ENCODE data around the gene RNF149.
A peak's percentile ranks its signal among the peaks of the same experiment; 100 is the strongest.

Gene RNF149

DNA sequence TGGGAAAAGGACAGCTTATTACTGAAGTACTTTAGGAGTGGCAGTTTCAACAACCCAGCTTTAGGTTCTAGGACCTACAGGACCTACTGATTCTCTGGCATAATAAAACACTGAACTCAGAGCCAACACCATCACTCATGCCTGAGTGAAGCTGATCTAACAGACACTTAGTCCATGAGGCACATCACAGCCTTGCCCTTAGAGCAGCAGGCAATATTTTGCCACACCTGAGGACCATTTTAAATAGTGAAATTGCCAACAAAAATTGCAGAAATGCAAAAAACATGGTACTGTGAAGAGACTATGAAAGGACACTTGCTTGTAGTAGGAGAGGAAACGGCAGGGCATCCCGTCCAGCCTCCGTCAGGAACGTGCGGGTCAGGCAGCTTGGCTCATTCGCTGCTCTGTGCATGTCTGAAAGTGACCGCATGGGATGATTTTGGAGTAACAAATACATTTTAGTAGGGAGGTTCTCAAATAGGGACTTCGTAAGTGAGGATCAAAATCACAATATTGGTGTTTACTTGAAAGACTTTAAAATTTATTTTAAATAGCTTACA lies 37.7 kb downstream of the RNF149 start:
- Histone ChIP-seq H3K27me3 (replicated peaks; ENCODE audit: control insufficient read depth, insufficient read depth, low read length) (no peaks in the 10 kb centered on the region), H3K9me3 (ENCODE audit: control insufficient read depth, low read length) (no peaks in the 10 kb centered on the region), H3K4me3 (ENCODE audit: low read length) (no peak overlapping the region), H3K4me1 (ENCODE audit: control insufficient read depth, insufficient read depth, low read length) (no peaks in the 10 kb centered on the region), H3K36me3 (ENCODE audit: control insufficient read depth, insufficient read depth, low read length, severe bottlenecking) (peaks cover 89% of the 10 kb centered on the region), H3K9ac (ENCODE audit: low read length) (no peak overlapping the region)
- DNase-seq (ENCODE audit: low read depth): no peak

DNA sequence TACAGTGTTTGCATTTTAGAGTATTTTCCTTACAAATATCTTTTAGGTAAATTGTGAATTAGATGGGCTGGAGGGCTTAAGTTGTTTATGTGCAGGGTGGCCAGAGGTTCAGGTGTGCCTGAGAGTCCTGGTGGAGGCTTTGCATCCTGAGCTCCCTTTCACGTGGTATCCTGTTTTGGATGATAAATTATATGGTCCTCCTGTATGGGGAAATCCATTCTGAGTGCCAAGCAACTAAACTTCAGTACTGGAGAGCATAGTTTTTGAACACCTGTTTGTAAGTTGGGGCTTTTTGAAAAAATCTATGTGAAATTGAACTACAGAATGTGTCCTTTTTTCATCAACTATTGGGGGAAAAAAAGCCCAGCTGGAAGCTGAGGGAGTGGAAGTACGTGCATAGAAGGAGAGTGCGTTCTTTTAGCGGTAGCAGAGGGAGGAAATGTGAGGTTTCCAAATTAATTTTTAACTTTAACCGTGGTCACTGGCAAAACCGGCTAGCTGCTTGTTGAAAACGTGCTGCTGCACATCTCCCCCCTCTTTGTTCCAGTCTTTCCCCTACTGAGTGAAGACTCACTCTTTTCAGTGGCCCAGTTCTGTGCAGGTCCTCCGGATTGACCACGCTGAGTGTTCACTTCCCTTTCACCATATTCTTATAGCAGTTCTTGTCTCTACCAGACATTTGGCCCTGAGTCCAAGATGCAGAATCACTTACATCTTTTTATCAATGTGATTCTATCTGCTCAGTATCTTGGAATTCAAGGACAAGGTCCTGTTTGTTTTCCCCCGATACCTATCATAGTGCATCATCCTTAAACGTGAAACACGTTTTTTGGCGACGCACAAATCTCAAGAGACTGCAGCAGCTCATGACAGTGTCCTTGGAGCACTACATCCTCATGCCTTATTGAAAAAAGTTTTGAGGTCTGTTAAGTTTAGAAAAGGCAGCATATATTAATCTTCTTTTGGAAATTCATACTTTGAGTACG lies 40.5 kb downstream of the RNF149 start:
- no peak for DNase-seq (ENCODE audit: low read depth)
- no peaks in the 10 kb centered on the region for H3K27me3 ChIP-seq (replicated peaks; ENCODE audit: control insufficient read depth, insufficient read depth, low read length)
- H3K4me1 ChIP-seq (ENCODE audit: control insufficient read depth, insufficient read depth, low read length): peaks cover 12% of the 10 kb centered on the region
- peaks cover 94% of the 10 kb centered on the region for H3K36me3 ChIP-seq (ENCODE audit: control insufficient read depth, insufficient read depth, low read length, severe bottlenecking)
- H3K9ac ChIP-seq (ENCODE audit: low read length): no peak overlapping the region
- H3K9me3 ChIP-seq (ENCODE audit: control insufficient read depth, low read length): no peaks in the 10 kb centered on the region
- H3K4me3 ChIP-seq (ENCODE audit: low read length): no peak overlapping the region

DNA sequence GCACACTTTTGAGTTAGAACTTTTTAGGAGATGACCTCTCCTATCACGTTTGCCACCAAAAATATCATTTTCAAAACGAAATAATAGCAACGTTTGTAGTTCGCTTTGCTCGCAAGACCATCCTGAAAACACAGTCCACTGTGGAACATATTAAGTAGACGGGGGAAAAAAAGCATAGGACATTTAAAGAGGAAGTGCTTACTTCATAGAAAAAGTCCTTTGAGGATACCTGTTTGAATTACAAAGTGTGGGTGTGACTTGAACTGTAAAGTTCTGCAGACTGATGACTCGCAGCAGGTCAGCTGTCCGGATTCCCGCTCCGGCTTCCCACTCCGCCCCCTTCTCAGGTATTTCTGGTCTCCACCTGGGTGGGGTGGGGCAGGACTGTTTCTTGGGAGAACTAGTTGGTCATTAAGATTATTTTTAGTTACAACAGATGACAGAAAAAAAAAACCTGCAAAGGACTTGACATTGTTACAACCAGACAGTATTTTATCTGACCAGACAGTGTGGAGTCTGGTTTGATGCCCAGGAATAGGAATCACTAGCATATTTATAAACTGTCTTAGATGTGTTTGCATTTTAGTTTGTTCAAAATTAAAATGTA lies 42.5 kb downstream of the RNF149 start:
- Histone ChIP-seq H3K4me1 (ENCODE audit: control insufficient read depth, insufficient read depth, low read length) (peaks cover 12% of the 10 kb centered on the region), H3K27me3 (replicated peaks; ENCODE audit: control insufficient read depth, insufficient read depth, low read length) (no peaks in the 10 kb centered on the region), H3K4me3 (ENCODE audit: low read length) (no peak overlapping the region), H3K36me3 (ENCODE audit: control insufficient read depth, insufficient read depth, low read length, severe bottlenecking) (peaks cover 84% of the 10 kb centered on the region), H3K9me3 (ENCODE audit: control insufficient read depth, low read length) (no peaks in the 10 kb centered on the region), H3K9ac (ENCODE audit: low read length) (no peak overlapping the region)
- DNase-seq (ENCODE audit: low read depth): no peak

DNA sequence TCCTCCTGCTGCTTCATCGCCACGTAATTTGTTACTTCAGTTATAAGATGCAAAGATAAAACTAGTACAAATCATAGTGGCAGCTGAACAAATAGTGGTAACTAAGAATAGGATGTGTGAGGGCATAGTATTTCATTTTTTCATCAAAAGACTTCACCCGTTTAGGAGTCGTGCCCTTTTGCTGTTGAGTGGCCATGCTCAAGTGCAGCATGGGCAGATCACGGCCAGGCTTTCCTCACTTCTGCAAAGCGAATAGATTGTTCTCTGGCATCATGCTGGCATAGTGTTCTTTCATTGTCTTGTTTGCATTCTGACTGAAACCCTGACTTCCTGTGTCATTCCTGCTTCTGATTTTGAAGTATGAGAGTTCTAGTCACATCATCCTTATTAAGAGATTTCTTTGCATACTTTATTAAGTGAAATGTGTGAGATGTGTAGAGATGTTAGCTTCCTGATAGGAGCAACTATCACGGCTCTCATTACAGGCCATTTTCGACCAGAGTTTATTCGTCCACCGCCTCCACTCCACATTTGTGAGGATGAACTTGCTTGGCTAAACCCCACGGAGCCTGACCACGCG lies 44.1 kb downstream of the RNF149 start:
- H3K27me3 ChIP-seq (replicated peaks; ENCODE audit: control insufficient read depth, insufficient read depth, low read length): no peaks in the 10 kb centered on the region
- no peak overlapping the region for H3K9ac ChIP-seq (ENCODE audit: low read length)
- DNase-seq (ENCODE audit: low read depth): no peak
- no peak overlapping the region for H3K4me3 ChIP-seq (ENCODE audit: low read length)
- H3K9me3 ChIP-seq (ENCODE audit: control insufficient read depth, low read length): no peaks in the 10 kb centered on the region
- H3K36me3 ChIP-seq (ENCODE audit: control insufficient read depth, insufficient read depth, low read length, severe bottlenecking): peaks cover 71% of the 10 kb centered on the region
- peaks cover 12% of the 10 kb centered on the region for H3K4me1 ChIP-seq (ENCODE audit: control insufficient read depth, insufficient read depth, low read length)

DNA sequence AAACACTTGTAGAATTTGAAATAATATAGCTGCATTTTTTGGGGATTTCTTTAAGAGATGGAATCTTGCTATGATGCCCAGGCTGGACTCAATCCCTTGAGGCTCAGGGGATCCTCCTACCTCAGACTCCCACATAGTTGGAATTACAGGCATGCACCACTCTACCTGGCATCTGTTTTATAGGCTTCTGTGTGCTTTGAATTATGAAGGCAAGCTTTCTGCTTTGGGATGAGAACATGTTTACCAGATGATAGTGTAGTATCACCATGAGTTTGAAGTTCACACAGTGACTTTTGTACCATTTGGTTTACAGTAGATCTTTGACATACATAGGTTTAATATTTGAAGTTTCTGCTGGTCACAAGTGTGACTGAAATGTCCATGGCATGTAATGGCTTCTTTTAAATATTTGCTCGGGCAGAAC lies 45.1 kb downstream of the RNF149 start:
- peaks cover 12% of the 10 kb centered on the region for H3K4me1 ChIP-seq (ENCODE audit: control insufficient read depth, insufficient read depth, low read length)
- H3K27me3 ChIP-seq (replicated peaks; ENCODE audit: control insufficient read depth, insufficient read depth, low read length): no peaks in the 10 kb centered on the region
- H3K9me3 ChIP-seq (ENCODE audit: control insufficient read depth, low read length): no peaks in the 10 kb centered on the region
- DNase-seq (ENCODE audit: low read depth): no peak
- H3K36me3 ChIP-seq (ENCODE audit: control insufficient read depth, insufficient read depth, low read length, severe bottlenecking): peaks cover 69% of the 10 kb centered on the region
- no peak overlapping the region for H3K9ac ChIP-seq (ENCODE audit: low read length)
- H3K4me3 ChIP-seq (ENCODE audit: low read length): no peak overlapping the region

DNA sequence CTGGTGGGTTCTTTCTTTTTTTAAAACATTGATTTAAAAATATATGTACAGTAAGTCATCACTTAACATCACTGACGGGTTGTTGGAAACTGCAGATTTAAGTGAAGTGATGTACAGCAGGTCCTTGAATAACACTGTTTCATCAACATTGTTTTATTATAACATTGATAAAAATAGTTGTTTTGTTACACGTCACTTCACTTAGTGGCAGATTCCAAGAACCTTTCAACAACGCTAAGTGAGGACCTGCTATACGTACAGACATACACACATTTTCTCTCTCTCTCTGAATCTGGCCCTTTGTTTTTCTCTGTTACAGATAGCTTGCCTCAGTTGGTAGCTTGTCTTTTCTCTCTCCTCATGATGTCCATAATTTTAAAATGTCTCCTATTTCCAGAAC lies 46.4 kb downstream of the RNF149 start:
- Histone ChIP-seq H3K9ac (ENCODE audit: low read length) (no peak overlapping the region), H3K36me3 (ENCODE audit: control insufficient read depth, insufficient read depth, low read length, severe bottlenecking) (peaks cover 57% of the 10 kb centered on the region)

DNA sequence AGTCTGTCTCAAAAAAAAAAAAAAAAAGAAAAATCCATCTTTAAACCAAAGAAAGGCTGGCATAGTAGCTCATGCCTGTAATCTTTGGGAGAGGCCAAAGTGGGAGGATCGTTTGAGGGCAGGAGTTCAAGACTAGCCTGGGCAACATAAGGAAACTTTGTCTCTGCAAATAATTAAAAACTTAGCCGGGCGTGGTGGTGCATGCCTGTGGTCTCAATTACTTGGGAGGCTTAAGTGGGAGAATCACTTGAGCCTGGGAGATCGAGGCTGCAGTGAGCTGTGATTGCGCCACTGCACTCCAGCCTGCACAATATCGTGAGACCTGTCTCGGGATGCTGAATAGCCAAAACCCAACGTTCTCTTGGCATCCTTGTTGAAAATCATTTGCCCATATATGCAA lies 49.7 kb downstream of the RNF149 start:
- no peak overlapping the region for H3K4me3 ChIP-seq (ENCODE audit: low read length)
- H3K4me1 ChIP-seq (ENCODE audit: control insufficient read depth, insufficient read depth, low read length): peaks cover 30% of the 10 kb centered on the region
- H3K9me3 ChIP-seq (ENCODE audit: control insufficient read depth, low read length): no peaks in the 10 kb centered on the region
- peaks cover 29% of the 10 kb centered on the region for H3K36me3 ChIP-seq (ENCODE audit: control insufficient read depth, insufficient read depth, low read length, severe bottlenecking)
- DNase-seq (ENCODE audit: low read depth): no peak
- no peaks in the 10 kb centered on the region for H3K27me3 ChIP-seq (replicated peaks; ENCODE audit: control insufficient read depth, insufficient read depth, low read length)
- no peak overlapping the region for H3K9ac ChIP-seq (ENCODE audit: low read length)

More for the DNA sequence above, 46.4 kb downstream of the RNF149 start:
- Histone ChIP-seq H3K27me3 (replicated peaks; ENCODE audit: control insufficient read depth, insufficient read depth, low read length) (no peaks in the 10 kb centered on the region), H3K4me3 (ENCODE audit: low read length) (no peak overlapping the region), H3K4me1 (ENCODE audit: control insufficient read depth, insufficient read depth, low read length) (peaks cover 12% of the 10 kb centered on the region), H3K9me3 (ENCODE audit: control insufficient read depth, low read length) (no peaks in the 10 kb centered on the region)
- no peak for DNase-seq (ENCODE audit: low read depth)

DNA sequence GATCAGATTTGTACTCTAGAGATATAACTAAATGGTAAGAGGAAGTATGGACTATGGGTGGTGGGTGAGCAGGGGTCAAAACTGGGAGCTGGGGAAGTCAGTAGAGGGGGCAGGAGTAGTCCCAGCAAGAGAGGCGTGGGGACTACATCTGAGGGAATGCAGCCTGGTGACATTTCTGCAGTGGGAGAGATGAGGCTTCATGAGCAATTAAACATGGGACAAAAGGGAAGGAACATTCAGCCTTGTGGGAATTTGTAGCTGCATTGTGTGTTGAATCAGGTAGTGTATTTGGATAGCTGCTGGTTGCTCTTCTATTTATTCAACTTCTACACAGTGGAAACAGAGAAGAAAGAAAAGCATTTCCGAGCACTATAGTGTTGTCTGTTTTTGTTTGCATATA lies 52.2 kb downstream of the RNF149 start:
- Histone ChIP-seq H3K9me3 (ENCODE audit: control insufficient read depth, low read length) (no peaks in the 10 kb centered on the region), H3K27me3 (replicated peaks; ENCODE audit: control insufficient read depth, insufficient read depth, low read length) (no peaks in the 10 kb centered on the region), H3K36me3 (ENCODE audit: control insufficient read depth, insufficient read depth, low read length, severe bottlenecking) (peaks cover 12% of the 10 kb centered on the region), H3K9ac (ENCODE audit: low read length) (no peak overlapping the region), H3K4me3 (ENCODE audit: low read length) (no peak overlapping the region), H3K4me1 (ENCODE audit: control insufficient read depth, insufficient read depth, low read length) (peaks cover 35% of the 10 kb centered on the region)
- no peak for DNase-seq (ENCODE audit: low read depth)

DNA sequence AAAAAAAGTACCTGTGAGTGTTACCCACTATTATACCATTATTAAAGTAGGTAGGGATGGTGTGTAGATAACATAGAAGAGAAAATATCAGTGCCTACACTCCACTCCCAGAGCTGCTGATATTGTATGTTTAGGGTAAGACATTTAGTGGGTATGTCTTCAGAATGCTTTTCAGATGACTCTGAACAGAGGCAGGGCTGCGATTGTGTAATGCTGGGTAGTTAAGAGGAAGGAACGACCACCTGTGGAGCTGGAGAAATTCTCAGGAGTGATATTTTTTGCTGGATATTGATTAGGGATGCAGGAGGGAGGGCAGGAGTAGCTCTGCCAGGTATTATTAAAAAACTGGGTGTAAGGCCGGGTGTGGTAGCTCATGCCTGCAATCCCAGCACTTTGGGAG lies 53.0 kb downstream of the RNF149 start:
- H3K4me1 ChIP-seq (ENCODE audit: control insufficient read depth, insufficient read depth, low read length): peaks cover 35% of the 10 kb centered on the region
- H3K4me3 ChIP-seq (ENCODE audit: low read length): peak overlapping the region; percentile 22
- no peaks in the 10 kb centered on the region for H3K27me3 ChIP-seq (replicated peaks; ENCODE audit: control insufficient read depth, insufficient read depth, low read length)
- H3K36me3 ChIP-seq (ENCODE audit: control insufficient read depth, insufficient read depth, low read length, severe bottlenecking): peaks cover 11% of the 10 kb centered on the region
- H3K9me3 ChIP-seq (ENCODE audit: control insufficient read depth, low read length): no peaks in the 10 kb centered on the region
- peak; percentile 45 for DNase-seq (ENCODE audit: low read depth)
- H3K9ac ChIP-seq (ENCODE audit: low read length): no peak overlapping the region

DNA sequence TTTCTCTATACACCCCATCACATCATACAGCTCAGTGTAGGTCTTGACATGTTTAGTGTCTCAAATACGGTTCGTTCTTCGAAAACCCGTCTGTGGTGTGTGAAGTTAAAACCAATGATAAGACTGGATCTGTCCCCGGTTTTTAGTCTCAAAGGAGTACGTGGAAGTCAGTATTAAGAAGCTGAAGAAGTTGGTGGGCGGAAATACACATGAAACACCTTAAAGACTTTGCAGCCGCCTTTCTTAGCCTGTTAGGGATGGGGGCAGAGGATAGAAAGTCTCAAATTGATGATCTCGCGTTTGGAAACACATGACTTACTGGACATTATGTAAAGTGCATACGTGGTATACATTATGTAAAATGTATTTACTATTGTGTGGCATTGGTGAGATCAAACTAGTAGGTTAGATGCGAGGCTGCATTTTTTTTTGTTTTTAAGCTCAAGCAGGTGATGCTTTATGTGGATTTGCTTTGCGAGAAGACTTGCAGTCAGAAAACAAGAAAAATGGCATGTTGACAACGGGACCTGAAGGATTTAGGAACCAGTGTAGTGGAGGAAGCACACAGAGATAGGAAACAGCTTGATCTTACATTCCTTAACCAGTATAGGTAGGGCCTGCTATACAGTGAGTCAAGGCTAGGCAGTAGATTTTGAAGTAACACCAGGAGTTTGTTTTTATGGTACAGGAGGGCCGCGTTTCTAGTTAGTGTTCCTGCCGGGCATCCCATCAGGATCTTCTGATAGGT lies 54.6 kb downstream of the RNF149 start:
- H3K27me3 ChIP-seq (replicated peaks; ENCODE audit: control insufficient read depth, insufficient read depth, low read length): no peaks in the 10 kb centered on the region
- DNase-seq (ENCODE audit: low read depth): peak; percentile 15
- no peaks in the 10 kb centered on the region for H3K9me3 ChIP-seq (ENCODE audit: control insufficient read depth, low read length)
- peaks cover 4% of the 10 kb centered on the region for H3K36me3 ChIP-seq (ENCODE audit: control insufficient read depth, insufficient read depth, low read length, severe bottlenecking)
- peaks cover 35% of the 10 kb centered on the region for H3K4me1 ChIP-seq (ENCODE audit: control insufficient read depth, insufficient read depth, low read length)
- H3K4me3 ChIP-seq (ENCODE audit: low read length): peak overlapping the region; percentile 96
- H3K9ac ChIP-seq (ENCODE audit: low read length): peak overlapping the region; percentile 95
